GM12891 (cell line): ENCODE results near the gene ATG7.

ENCODE experiments used
- PAX5 ChIP-seq: IDR thresholded peaks from 2 replicates; pipeline ENCODE4 v1.6.1; 2011; ENCODE audit warnings: low read length, moderate library complexity, mild to moderate bottlenecking; ENCODE audit not compliant: insufficient read depth, severe bottlenecking
- POLR2A ChIP-seq: IDR thresholded peaks from 2 replicates; pipeline ENCODE4 v1.6.1; 2011; ENCODE audit warnings: low read depth, low read length, control low read depth
- POLR2AphosphoS5 ChIP-seq: IDR thresholded peaks from 2 replicates; pipeline ENCODE4 v1.6.1; 2011; ENCODE audit warnings: low read depth, low read length, control low read depth
- POU2F2 ChIP-seq: IDR thresholded peaks from 2 replicates; pipeline ENCODE4 v1.6.1; 2011; ENCODE audit warnings: low read depth, mild to moderate bottlenecking, control low read depth, low read length, moderate library complexity
- SPI1 ChIP-seq: IDR thresholded peaks from 2 replicates; pipeline ENCODE4 v1.6.1; 2011; ENCODE audit warnings: low read depth, low read length, control low read depth
- TAF1 ChIP-seq: IDR thresholded peaks from 2 replicates; pipeline ENCODE4 v1.6.1; 2011; ENCODE audit warnings: low read depth, low read length, control low read depth

GRCh38 chr3:11431319-11431718, 159.1 kb downstream of the ATG7 start:
- TF ChIP-seq POLR2A (no peak), TAF1 (no peak), SPI1 (no peak), POLR2AphosphoS5 (no peak), PAX5 (no peak), POU2F2 (no peak)
